Heart left ventricle (tissue), 16 donors: ENCODE measurements around the gene HLA-E. TPM values are rescaled to one million over a fixed set of nuclear protein-coding genes. Genes with fewer than 3 reads are reported as not detected.
A peak's percentile ranks its signal among the peaks of the same experiment; 100 is the strongest.
"Not testable (repeated sequence)": the region's sequence is repeated elsewhere in the genome, so short reads cannot be mapped to it uniquely, and the experiment has no call there.

Experiments used
- ATAC-seq, 4 donors: fragments of 200-7000 bp; cut with Tn5 transposase; one replicate each; pipeline ENCODE4 v1.9.1; 2020 to 2022; ENCODE audit warnings: moderate library complexity in 4 of 4, mild to moderate bottlenecking in 3 of 4, moderate number of reproducible peaks in 1 of 4
- DNase-seq, 5 donors: peaks; one replicate each; pipeline ENCODE4 v3.0.0-alpha.2; 2020
- H3K27ac ChIP-seq, 12 donors: fragments of 200-600 bp; sonication (generic) in 4 of 12; one replicate each; pipeline versions ENCODE4 v1.5.0 to v1.8.0; 2016 to 2022; ENCODE audit warnings: mild to moderate bottlenecking in 2 of 12
- H3K27me3 ChIP-seq, 9 donors: fragments of 200-600 bp; sonication (generic) in 2 of 9; one replicate each; pipeline versions ENCODE4 v1.5.1 to v1.8.0; 2016 to 2022; ENCODE audit warnings: mild to moderate bottlenecking in 3 of 9
- H3K36me3 ChIP-seq, 9 donors: fragments of 200-600 bp; sonication (generic) in 2 of 9; one replicate each; pipeline versions ENCODE4 v1.5.0 to v1.8.0; 2018 to 2022; ENCODE audit warnings: mild to moderate bottlenecking in 2 of 9
- H3K4me1 ChIP-seq, 12 donors: fragments of 200-600 bp; sonication (generic) in 4 of 12; one replicate each; pipeline versions ENCODE4 v1.5.0 to v1.8.0; 2016 to 2022; ENCODE audit warnings: mild to moderate bottlenecking in 3 of 12
- H3K4me3 ChIP-seq, 12 donors: fragments of 200-600 bp; sonication (generic) in 4 of 12; one replicate each; pipeline versions ENCODE4 v1.5.0 to v1.8.0; 2017 to 2022; ENCODE audit warnings: mild to moderate bottlenecking in 9 of 12, moderate library complexity in 4 of 12
- H3K9me3 ChIP-seq, 12 donors: fragments of 200-600 bp; sonication (generic) in 4 of 12; one replicate each; pipeline versions ENCODE4 v1.5.0 to v1.8.0; 2016 to 2022; ENCODE audit warnings: mild to moderate bottlenecking in 1 of 12
- POLR2A ChIP-seq, 2 donors: fragments of 450-650 bp; IDR thresholded peaks; one replicate each; pipeline ENCODE4 v1.6.1; 2017; ENCODE audit warnings: antibody characterized with exemption in 2 of 2, mild to moderate bottlenecking in 2 of 2, moderate library complexity in 2 of 2
- WGBS, 4 donors: extraction: QIAGEN DNeasy Blood & Tissue Kit in 2 of 4; methylation state at CpG; one replicate each; pipeline versions ENCODE4 v1.1.5 to v1.1.7; 2013 to 2018; 5-methylcytosine and 5-hydroxymethylcytosine counted together
- intact Hi-C, 10 donors: fragments of 100-400 bp; cut with DNase I; formaldehyde crosslinking; loops; one replicate each; pipeline versions ENCODE4 v1.11.1 to v1.14.2; 2022
- polyA plus RNA-seq, 2 donors: library from polyadenylated mRNA; stranded (reverse); fragments of 200-250 nt; gene quantifications; one replicate each; pipeline ENCODE4 v1.2.3, GENCODE V29; 2013
- total RNA-seq, 9 donors: library from RNA; depleted of rRNA in 2 of 9; stranded (reverse); fragments of >200 nt in 2 of 9; fragmentation: NEBNext Ultra II Directional in 3 of 9; extraction: Animal tissue kit (Norgen Biotek cat#: 25700) in 3 of 9; gene quantifications; one replicate each; pipeline versions ENCODE4 v1.1.0 to v1.2.4, GENCODE V29; 2016 to 2023
- TF ChIP-seq, protein P1 (sequence below), 12 donors: fragments of 200-600 bp; sonication (generic) in 4 of 12; IDR thresholded peaks; one replicate each; pipeline versions ENCODE4 v1.5.0 to v1.8.0; 2018 to 2022; ENCODE audit warnings: antibody characterized with exemption in 12 of 12, mild to moderate bottlenecking in 5 of 12
- donor health status: ischemic (EF 13 %, LVEDD 7.1; RV severe dilation, severe dysfunction).
- donor health status: healthy with polysubstance abuse.
- donor health status: DM: no; HTN: yes; CAD: no.
- donor health status: DM: no; HTN: no; CAD: no.
- donor health status: ischemic (EF 25% LVEDD 6.9; RV normal size, moderate dysfunction).
- donor health status: ischemic (EF 25% LVEDD 5.7; RV mildly dilated, moderate dysfunction).
- donor health status: healthy.
- donor health status: DM: yes; HTN: yes; CAD: no.
- donor health status: ischemic (EF 35%, LVEDD 5.7; RV mildly dilated, moderate dysfunction).
- donor health status: nonischemic (EF 11% LVEDD 7.7; RV severe dilation, severe dysfunction).
- donor health status: DM: yes; HTN: yes; CAD: no.
- donor health status: PGD.
- donor health status: ischemic (EF 29% LVEDD 5.4; RV normal size, mild dysfunction).
- donor health status: nonischemic (EF 23%, LVEDD 6.1; RV moderate dilation, normal function).

The HLA-E gene
- total and polyA plus RNA-seq, 11 donors = 96.1 to 560 (median 162) TPM

DNA sequence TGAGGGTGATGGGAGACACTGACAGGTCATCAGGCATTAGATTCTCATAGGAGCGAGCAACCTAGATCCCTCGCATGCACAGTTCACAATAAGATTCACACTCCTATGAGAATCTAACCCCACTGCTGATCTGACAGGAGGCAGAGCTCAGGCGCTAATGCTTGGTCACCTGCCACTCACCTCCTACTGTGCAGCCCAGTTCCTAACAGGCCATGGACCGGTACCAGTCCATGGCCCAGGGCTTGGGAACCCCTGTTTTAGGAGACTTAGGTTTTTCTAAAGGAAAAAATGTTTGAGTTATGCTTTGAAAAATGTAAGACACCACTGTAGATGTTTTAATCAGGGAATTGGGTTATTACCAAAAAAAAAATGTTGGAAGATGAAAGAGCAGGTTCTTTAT lies 6.7 kb downstream of the HLA-E start:
- Histone ChIP-seq H3K9me3 (no peaks in the 10 kb centered on the region), H3K27ac (peak overlapping the region in 10 of 12 donors; percentile 26 to 77 (median 56)), H3K4me3 (no peak overlapping the region), H3K27me3 (no peaks in the 10 kb centered on the region), H3K36me3 (peaks cover 0 to 34% (median 32%) of the 10 kb centered on the region in 9 donors), H3K4me1 (peaks cover 0 to 72% (median 18%) of the 10 kb centered on the region in 12 donors)
- no peak for DNase-seq
- 84 to 91% (median 88%) methylated on average over 4 of the region's 4 CpGs for WGBS, 4 donors
- TF ChIP-seq, protein P1, sequence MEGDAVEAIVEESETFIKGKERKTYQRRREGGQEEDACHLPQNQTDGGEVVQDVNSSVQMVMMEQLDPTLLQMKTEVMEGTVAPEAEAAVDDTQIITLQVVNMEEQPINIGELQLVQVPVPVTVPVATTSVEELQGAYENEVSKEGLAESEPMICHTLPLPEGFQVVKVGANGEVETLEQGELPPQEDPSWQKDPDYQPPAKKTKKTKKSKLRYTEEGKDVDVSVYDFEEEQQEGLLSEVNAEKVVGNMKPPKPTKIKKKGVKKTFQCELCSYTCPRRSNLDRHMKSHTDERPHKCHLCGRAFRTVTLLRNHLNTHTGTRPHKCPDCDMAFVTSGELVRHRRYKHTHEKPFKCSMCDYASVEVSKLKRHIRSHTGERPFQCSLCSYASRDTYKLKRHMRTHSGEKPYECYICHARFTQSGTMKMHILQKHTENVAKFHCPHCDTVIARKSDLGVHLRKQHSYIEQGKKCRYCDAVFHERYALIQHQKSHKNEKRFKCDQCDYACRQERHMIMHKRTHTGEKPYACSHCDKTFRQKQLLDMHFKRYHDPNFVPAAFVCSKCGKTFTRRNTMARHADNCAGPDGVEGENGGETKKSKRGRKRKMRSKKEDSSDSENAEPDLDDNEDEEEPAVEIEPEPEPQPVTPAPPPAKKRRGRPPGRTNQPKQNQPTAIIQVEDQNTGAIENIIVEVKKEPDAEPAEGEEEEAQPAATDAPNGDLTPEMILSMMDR (IDR thresholded peaks at IDR 0.05) = no peak
- TF ChIP-seq POLR2A (IDR thresholded peaks at IDR 0.05) = no peak
- ATAC-seq = no peak
- intact Hi-C loops = no loop called here

- DNase-seq, H3K4me3 ChIP-seq, H3K9me3 ChIP-seq, ATAC-seq, intact Hi-C loops, H3K27me3 ChIP-seq: not testable (repeated sequence)
- H3K27ac ChIP-seq = peak overlapping the region in 10 of 12 donors; percentile 5 to 77 (median 49)
- H3K4me1 ChIP-seq = peaks cover 0 to 67% (median 15%) of the 10 kb centered on the region in 12 donors
- 93 to 95% (median 94%) methylated on average over 5 of the region's 5 CpGs for WGBS, 4 donors
- H3K36me3 ChIP-seq = peaks cover 0 to 21% (median 20%) of the 10 kb centered on the region in 9 donors
Observed at GRCh38 chr6:30497261-30497599, 7.9 kb downstream of the HLA-E start.

DNA sequence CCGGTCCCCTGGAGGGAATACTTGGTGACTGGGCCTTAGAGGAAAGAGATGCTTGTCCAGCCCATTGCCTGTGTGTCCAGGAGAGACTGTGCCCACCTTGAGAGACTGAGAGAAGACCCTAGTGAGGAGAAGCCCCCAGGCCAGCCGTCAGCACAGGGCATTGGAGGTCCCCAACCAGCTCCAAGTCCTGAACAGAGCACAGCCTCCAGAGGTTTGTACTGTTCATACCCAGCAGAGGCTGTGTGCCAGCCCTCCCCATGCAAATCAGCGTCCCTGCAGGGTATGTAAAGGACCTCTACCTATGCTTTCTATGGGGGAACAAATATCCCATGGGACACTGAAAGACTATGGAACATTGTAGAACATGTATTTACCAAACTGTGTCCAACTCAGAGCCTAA lies 8.4 kb downstream of the HLA-E start:
- TF ChIP-seq, protein P1 (IDR thresholded peaks at IDR 0.05) = no peak
- no peak for TF ChIP-seq POLR2A (IDR thresholded peaks at IDR 0.05)
- Histone ChIP-seq H3K9me3 (no peaks in the 10 kb centered on the region), H3K27ac (peak overlapping the region in 1 of 12 donors; percentile 67), H3K4me3 (no peak overlapping the region), H3K36me3 (peaks cover 0 to 16% (median 15%) of the 10 kb centered on the region in 9 donors), H3K4me1 (peaks cover 0 to 62% (median 12%) of the 10 kb centered on the region in 12 donors), H3K27me3 (no peaks in the 10 kb centered on the region)
- 61 to 89% (median 82%) methylated on average over 3 of the region's 3 CpGs for WGBS, 4 donors
- ATAC-seq = no peak
- intact Hi-C loops = no loop called here
- no peak for DNase-seq

DNA sequence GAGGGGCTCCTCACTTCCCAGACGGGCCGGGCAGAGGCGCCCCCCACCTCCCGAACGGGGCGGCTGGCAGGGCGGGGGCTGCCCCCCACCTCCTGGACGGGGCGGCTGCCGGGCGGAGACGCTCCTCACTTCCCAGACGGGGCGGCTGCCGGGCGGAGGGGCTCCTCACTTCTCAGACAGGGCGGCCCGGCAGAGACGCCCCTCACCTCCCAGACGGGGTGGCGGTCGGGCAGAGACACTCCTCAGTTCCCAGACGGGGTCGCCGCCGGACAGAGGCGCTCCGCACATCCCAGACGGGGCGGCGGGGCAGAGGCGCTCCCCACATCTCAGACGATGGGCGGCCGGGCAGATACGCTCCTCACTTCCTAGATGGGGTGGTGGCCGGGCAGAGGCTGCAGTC lies 9.4 kb downstream of the HLA-E start:
- H3K27ac ChIP-seq, H3K27me3 ChIP-seq, H3K36me3 ChIP-seq, ATAC-seq, H3K4me3 ChIP-seq, intact Hi-C loops, DNase-seq, H3K9me3 ChIP-seq: not testable (repeated sequence)
- peaks cover 0 to 59% (median 8%) of the 10 kb centered on the region in 12 donors for H3K4me1 ChIP-seq
- WGBS, 4 donors = 90 to 94% (median 91%) methylated on average over 12 to 37 of the region's 37 CpGs

GRCh38 chr6:30500421-30501355 lies 11.4 kb downstream of the HLA-E start:
- TF ChIP-seq, protein P1 (IDR thresholded peaks at IDR 0.05) = no peak
- TF ChIP-seq POLR2A (IDR thresholded peaks at IDR 0.05) = no peak
- no peaks in the 10 kb centered on the region for H3K9me3 ChIP-seq
- peaks cover 0 to 41% (median 8%) of the 10 kb centered on the region in 12 donors for H3K4me1 ChIP-seq
- H3K27ac ChIP-seq = peak overlapping the region; percentile 49 to 84 (median 63)
- no peaks in the 10 kb centered on the region for H3K27me3 ChIP-seq
- intact Hi-C loops = no loop called here
- ATAC-seq (peak; percentile 61 to 86 (median 72)), DNase-seq (peak in 1 of 5 donors; percentile 43)
- no peaks in the 10 kb centered on the region for H3K36me3 ChIP-seq
- WGBS, 4 donors = 31 to 44% (median 42%) methylated on average over 10 of the region's 10 CpGs
- peak overlapping the region in 2 of 12 donors; percentile 6 to 13 for H3K4me3 ChIP-seq
